ES-I3 (cell line): ENCODE data around the gene DTNBP1.
A peak's percentile ranks its signal among the peaks of the same experiment; 100 is the strongest.
"Not testable (repeated sequence)": the region's sequence is repeated elsewhere in the genome, so short reads cannot be mapped to it uniquely, and the experiment has no call there.

ENCODE experiments used
- H3K36me3 ChIP-seq: 2 replicates; pipeline ENCODE4 v1.6.1; 2013; ENCODE audit warnings: mild to moderate bottlenecking, low read length, control low read depth, moderate library complexity; ENCODE audit not compliant: insufficient read depth
- H3K4me1 ChIP-seq: 2 replicates; pipeline ENCODE4 v1.6.1; 2013; ENCODE audit warnings: mild to moderate bottlenecking, control low read depth, low read length; ENCODE audit not compliant: insufficient read depth
- H3K9ac ChIP-seq: 2 replicates; pipeline ENCODE4 v1.6.1; 2013; ENCODE audit warnings: low read depth, mild to moderate bottlenecking, low read length, moderate library complexity
- H3K9me3 ChIP-seq: 2 replicates; pipeline ENCODE4 v1.6.1; 2013; ENCODE audit warnings: mild to moderate bottlenecking, low read length, moderate library complexity; ENCODE audit not compliant: control insufficient read depth, insufficient read depth

DTNBP1 gene

DNA sequence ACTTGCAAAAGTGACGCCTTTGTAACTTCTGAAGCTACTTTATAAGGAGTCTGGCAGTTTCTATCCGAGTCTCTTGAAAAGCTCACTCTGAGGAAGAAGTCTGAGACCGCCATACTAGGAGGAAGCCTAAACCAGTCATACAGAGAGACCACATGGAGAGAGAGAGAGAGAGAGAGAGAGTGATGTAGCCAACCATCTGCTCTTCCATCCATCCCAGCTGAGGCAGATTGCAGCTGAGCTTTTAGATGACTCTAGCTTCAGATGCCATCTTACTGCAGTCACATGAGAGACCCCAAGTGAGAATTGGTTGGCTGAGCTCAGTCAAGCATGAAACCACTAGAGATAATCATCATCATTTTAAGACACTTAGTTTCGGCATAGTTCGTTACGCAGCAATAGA is 15.0 kb upstream of the DTNBP1 start:
- H3K4me1 ChIP-seq: no peaks in the 10 kb centered on the region
- no peaks in the 10 kb centered on the region for H3K36me3 ChIP-seq
- H3K9ac ChIP-seq: no peak overlapping the region
- no peaks in the 10 kb centered on the region for H3K9me3 ChIP-seq

DNA sequence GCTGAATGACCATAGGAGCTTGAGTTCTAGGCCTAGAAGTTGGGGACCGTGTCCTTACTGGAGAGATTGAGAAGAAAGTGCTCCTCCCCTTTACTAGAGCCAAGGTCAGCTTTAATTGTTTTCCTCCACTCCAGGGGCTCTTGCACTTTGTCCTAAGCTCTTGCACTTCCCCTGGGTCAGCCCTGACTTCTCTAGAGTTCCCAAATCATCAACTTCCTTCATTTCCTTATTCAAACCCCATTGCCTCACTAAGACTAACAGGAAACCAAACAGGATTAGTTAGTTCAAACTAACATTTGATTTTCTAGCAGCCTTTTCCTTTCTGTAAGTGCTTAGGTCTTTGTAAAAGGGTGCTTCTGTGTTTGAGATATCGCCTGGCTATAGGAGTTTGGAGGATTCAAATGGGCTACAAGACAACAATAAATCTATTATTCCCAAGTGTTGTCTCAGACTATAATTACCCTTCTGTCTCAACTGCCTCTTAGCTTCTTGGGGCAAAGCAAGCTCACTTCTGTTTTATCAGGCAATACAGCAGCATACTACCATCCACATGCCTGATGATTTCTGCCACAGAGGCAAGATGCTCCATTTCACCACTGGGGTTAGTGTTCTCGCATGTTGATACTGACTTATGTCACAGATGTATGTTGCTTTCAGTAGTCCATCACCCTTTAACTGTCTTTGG is 12.8 kb upstream of the DTNBP1 start:
- Histone ChIP-seq H3K4me1 (no peaks in the 10 kb centered on the region), H3K9me3 (no peaks in the 10 kb centered on the region), H3K9ac (no peak overlapping the region), H3K36me3 (no peaks in the 10 kb centered on the region)

DNA sequence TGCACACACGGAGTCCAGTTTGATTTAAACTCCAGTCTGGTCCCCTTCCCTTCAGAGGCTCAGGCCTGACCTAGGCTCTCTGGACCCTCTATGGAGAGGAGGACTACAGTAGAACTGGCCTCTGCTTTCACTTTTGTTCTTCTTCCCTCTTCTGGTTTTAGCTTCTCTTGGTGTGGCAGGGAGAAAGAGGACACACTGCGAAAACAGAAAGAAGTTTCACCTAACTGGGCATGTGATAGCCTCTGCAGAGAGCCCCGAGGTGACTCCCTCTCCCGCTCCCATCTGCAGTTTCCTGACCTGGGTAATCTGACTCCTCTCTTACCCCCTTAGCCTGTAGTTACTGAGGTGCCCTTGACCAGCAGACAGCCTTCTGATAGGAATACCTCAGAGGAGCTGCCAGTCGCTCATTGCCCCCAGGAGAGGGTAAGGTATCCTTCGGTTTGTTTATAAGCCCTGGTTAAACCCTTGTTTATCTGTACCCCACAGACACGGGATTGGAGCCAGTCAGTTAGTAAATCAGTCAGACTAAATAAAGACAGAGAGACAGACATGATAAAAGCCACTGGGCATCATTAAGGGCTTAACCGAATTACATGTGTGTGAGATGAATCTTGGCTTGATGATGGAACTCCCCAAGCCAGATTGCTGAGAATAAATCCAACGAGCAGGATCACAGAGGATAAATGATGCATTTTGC is 12.0 kb upstream of the DTNBP1 start:
- no peaks in the 10 kb centered on the region for H3K9me3 ChIP-seq

DNA sequence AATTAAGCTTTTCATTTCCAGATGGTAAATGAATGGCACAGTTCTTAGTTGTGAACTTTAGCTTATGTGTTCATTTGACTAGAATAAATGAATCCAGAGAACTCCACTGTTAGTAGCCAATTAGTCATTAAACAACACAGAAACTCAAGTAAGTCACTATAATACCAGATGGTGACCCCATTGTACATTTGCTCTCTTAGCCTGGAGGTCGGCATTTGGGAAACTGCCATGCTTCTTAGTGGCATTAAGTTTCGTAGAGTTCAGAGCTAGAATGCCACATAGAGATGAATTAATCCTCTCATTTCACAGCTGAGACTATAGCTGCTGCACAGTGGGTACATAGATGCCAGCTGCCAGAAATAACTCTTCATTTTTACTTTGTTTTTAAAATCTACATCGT is 10.8 kb upstream of the DTNBP1 start:
- H3K36me3 ChIP-seq: no peaks in the 10 kb centered on the region
- no peaks in the 10 kb centered on the region for H3K9me3 ChIP-seq
- no peaks in the 10 kb centered on the region for H3K4me1 ChIP-seq
- H3K9ac ChIP-seq: no peak overlapping the region

More for the DNA sequence above, 12.0 kb upstream of the DTNBP1 start:
- Histone ChIP-seq H3K36me3 (no peaks in the 10 kb centered on the region), H3K4me1 (no peaks in the 10 kb centered on the region), H3K9ac (no peak overlapping the region)

DNA sequence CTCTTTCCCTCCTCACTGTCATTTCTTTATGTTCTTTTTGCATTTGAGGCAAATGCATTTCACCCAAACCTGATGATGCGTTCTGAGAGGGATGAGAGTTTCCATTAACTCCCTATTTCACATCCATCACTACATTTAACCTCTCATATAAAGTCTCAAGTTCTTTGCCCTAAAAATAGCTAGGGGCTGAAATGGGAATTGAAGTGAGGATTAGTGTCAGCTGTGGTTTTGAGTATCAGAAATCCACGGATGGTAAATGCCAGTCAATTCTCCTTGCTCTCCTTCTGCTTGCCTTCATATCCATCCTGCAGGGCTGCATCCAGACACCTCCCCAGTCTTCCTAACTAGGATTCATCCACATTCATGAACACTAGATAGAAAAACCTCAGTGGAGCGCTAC is 10.0 kb upstream of the DTNBP1 start:
- Histone ChIP-seq H3K9me3 (no peaks in the 10 kb centered on the region), H3K36me3 (no peaks in the 10 kb centered on the region), H3K4me1 (no peaks in the 10 kb centered on the region), H3K9ac (no peak overlapping the region)

DNA sequence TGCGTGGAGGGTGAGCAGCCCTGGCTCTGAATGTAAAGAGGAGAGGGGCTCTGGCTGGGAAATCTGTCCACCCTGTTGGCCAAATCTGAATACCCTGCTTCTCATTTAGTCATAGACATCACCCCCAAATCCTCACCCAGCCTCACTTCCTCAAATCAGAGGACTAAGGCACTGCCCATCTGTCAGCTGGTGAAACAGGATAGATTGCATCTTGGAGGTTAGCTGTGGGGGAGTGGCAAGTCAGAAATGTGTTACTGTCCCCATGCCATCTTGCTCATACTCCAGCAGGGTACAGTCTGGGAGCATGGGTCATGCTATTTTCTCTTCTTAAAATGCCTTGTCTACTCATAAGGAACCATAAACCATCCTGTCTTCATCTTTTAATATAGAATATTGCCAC is 9.5 kb upstream of the DTNBP1 start:
- Histone ChIP-seq H3K4me1 (no peaks in the 10 kb centered on the region), H3K9ac (no peak overlapping the region), H3K9me3 (no peaks in the 10 kb centered on the region), H3K36me3 (no peaks in the 10 kb centered on the region)

DNA sequence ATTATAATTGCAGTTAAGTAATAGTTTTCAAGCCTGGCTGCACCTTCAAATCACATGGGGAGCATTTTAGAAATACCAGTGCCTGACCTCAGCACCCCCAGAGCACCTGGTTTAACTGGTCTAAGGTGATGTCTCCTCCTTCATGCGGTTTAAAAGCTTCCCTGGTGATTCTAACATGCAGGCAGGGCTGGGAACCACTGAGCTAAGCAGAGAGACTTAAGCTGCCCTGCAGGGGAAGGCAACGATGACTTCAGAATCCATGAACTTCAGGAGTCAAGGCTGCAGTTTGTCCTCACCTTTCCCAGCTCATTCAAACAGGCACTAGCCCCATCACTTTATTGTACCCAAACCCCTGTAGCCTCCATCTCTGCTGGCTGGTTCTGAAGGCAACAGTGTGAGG is 6.1 kb upstream of the DTNBP1 start:
- H3K4me1 ChIP-seq: no peaks in the 10 kb centered on the region
- H3K9me3 ChIP-seq: no peaks in the 10 kb centered on the region
- H3K9ac ChIP-seq: no peak overlapping the region
- no peaks in the 10 kb centered on the region for H3K36me3 ChIP-seq

DNA sequence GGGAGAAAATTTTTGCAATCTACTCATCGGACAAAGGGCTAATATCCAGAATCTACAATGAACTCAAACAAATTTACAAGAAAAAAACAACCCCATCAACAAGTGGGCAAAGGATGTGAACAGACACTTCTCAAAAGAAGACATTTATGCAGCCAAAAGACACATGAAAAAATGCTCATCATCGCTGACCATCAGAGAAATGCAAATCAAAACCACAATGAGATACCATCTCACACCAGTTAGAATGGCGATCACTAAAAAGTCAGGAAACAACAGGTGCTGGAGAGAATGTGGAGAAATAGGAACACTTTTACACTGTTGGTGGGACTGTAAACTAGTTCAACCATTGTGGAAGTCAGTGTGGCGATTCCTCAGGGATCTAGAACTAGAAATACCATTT is 4.1 kb upstream of the DTNBP1 start:
- H3K9me3 ChIP-seq, H3K9ac ChIP-seq, H3K36me3 ChIP-seq, H3K4me1 ChIP-seq: not testable (repeated sequence)

DNA sequence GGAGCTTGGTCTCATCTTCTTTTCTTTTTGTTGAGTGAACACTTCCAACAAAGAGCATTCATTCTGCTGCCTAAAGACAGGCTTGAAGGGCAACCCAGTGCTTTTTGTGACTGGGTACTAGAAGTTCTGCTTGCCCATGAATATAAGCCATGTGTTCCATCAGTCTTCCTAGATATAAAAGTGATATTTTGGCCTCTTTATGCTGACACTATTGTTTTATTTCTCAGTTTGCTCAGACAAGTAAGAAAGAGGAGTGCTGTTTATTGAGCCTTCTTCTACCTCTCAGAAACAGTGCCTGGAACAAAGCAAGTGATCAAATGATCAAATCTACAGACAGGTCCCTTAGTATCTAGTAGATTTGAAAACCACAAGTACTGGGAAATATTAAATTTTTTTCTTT is 2.4 kb upstream of the DTNBP1 start:
- Histone ChIP-seq H3K36me3 (peaks cover 1% of the 10 kb centered on the region; the same call in 1 of the 2 replicates), H3K4me1 (no peaks in the 10 kb centered on the region), H3K9ac (no peak overlapping the region), H3K9me3 (no peaks in the 10 kb centered on the region)

DNA sequence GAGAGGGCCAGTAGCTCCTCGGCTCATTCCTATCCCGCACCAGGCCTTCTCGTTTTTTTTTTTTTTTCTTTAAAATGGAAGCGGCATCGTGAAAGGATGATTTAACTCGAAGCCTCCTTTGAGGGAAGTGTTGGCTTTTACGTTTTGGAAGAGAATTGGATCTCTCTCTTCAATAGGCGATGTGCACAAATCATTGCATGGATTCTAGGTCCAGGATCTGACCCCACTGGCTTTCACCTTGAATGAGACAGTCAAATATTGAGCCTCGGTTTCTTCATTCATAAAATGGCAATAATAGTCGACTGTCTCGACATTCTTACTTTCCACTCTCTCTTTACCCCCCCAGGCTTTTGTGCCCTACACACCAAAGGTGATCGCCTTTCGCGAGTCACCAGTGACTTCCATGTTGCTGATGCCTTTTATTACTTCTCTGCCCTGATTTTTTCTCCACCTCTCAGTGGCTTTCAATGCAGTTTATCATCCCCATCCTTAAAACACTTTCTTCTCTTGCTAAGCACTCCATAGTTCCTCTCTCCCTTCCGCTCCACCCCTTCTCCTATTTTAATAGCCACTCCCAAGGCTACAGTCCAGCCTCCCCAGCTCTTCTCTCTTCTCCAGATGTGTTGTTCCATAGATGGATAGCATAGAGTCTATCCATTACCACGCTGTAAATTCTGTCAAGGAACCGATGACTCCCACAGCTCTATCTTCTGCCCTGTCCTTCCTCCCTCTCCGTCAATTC is 473 bp upstream of the DTNBP1 start:
- Histone ChIP-seq H3K36me3 (peaks cover 3% of the 10 kb centered on the region; the same call in 1 of the 2 replicates), H3K4me1 (no peaks in the 10 kb centered on the region), H3K9ac (peak overlapping the region; percentile 84; the same call in 1 of the 2 replicates)

DNA sequence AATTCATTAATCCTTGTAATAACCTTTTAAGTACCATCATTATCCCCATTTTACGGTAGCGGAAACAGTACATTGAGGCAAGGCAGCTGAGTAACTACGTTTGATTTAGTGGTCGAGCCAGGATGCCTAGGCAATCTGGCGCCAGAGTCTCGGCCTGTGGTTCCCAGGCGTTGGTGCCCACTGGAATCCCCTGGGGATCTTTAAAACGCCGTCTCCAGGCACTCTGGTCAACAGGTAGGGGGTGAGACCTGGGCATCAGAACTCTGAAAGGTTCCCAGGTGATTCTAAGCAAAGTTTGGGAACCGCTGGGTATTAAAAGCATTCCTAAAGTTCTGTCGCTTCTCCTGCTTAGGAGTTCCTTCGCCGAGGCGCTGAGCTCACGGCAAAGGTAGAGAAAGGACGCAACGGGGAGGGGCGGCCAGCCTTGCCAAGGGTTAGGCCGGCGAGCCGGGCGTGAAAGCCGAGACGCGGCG is 939 bp downstream of the DTNBP1 start:
- Histone ChIP-seq H3K9ac (peak overlapping the region; percentile 84), H3K36me3 (peaks cover 3% of the 10 kb centered on the region; the same call in 1 of the 2 replicates), H3K4me1 (no peaks in the 10 kb centered on the region), H3K9me3 (no peaks in the 10 kb centered on the region)

More for the DNA sequence above, 473 bp upstream of the DTNBP1 start:
- H3K9me3 ChIP-seq: no peaks in the 10 kb centered on the region

DNA sequence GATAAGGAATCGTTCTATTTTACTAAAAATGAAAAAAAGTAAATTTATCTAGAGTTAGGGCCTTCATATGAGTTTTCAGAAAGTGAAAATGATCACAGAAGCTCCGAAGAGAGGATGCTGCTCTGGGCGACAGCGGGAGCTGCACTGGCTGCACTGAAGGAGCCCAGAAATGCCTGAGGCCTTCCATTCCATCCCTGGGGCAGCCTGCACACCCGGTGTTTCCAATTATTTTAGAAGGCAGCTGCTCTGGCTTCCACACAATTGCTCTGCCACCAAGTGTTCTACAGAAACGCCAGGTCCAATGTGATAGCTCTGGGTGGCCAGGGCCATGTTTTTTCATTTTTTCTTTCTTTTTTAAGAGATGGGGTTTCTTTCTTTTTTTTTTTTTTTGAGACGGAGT is 3.6 kb downstream of the DTNBP1 start:
- Histone ChIP-seq H3K9ac (no peak overlapping the region), H3K36me3 (peaks cover 3% of the 10 kb centered on the region; the same call in 1 of the 2 replicates)

DNA sequence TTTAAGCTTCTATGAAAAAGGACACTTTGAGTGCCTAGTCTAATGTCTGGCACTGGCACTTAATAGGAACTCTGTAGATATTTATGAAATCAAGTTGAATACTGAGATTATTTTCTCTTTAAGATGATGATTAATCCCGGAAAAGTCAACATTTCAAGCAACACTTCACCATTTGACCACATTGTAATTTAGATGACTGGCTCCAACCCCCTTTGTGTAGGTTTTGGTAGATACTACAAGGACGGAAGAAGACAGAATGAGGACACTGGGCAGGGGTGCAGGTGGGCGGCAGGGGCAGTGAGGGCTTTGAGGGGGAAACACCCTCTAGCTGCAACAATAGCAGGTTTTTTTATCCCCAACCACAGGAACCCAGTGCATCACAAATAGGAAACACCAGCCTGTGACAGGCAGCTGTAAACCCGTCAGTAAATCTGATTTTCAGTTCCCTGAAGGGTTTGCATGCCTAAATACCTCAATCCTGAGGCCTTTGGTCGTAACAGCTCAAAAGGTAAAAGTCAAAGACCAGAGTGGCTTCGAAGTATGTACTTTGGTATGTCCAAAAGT is 4.6 kb downstream of the DTNBP1 start:
- Histone ChIP-seq H3K36me3 (peaks cover 3% of the 10 kb centered on the region; the same call in 1 of the 2 replicates), H3K9ac (no peak overlapping the region)

More for the DNA sequence above, 3.6 kb downstream of the DTNBP1 start:
- H3K9me3 ChIP-seq: no peaks in the 10 kb centered on the region
- H3K4me1 ChIP-seq: no peaks in the 10 kb centered on the region

DNA sequence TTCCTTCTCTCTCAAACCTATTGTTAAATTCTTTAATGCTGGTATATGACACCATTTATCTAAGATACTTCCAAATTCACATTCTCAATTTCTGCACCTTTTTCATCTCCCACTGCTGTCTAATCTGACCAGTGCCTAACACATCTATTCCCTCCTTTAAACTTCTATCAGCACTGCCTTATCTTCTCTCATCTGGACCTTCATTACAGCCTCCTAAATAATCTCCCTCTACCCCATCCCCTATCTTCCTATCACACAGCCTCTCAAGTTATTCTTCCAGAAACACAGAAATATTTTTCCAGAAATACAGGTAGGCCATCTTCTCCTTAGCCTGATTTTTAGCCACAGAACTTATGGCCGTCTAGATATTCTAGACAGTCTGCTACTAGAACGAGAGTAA is 5.5 kb downstream of the DTNBP1 start:
- no peaks in the 10 kb centered on the region for H3K4me1 ChIP-seq
- H3K9me3 ChIP-seq: no peaks in the 10 kb centered on the region
- H3K36me3 ChIP-seq: peaks cover 3% of the 10 kb centered on the region; the same call in 1 of the 2 replicates
- no peak overlapping the region for H3K9ac ChIP-seq

More for the DNA sequence above, 4.6 kb downstream of the DTNBP1 start:
- no peaks in the 10 kb centered on the region for H3K9me3 ChIP-seq
- no peaks in the 10 kb centered on the region for H3K4me1 ChIP-seq
